ENCODE measurements around the gene FOXD3.

The FOXD3 gene

GRCh38 chr1:63318201-63318979 is 4.0 kb upstream of the FOXD3 start:
- peak overlapping the region; percentile 59; the same call in 1 of the 2 replicates for H3K4me3 ChIP-seq (ENCODE audit: low read depth, low read length)
- no peaks in the 10 kb centered on the region for H3K9me3 ChIP-seq (ENCODE audit: severe bottlenecking)
- no peak for DNase-seq
- TF ChIP-seq CTCF (IDR thresholded peaks at IDR 0.05; ENCODE audit: low read depth, low read length) = no peak
- H3K36me3 ChIP-seq = no peaks in the 10 kb centered on the region
- H3K27me3 ChIP-seq (ENCODE audit: insufficient read depth, low read depth, severe bottlenecking) = peaks cover 54% of the 10 kb centered on the region
- H3K27ac ChIP-seq = no peak overlapping the region

GRCh38 chr1:63319046-63320021 is 3.0 kb upstream of the FOXD3 start:
- Histone ChIP-seq H3K27ac (no peak overlapping the region), H3K4me3 (ENCODE audit: low read depth, low read length) (peak overlapping the region; percentile 34), H3K36me3 (no peaks in the 10 kb centered on the region), H3K27me3 (ENCODE audit: insufficient read depth, low read depth, severe bottlenecking) (peaks cover 60% of the 10 kb centered on the region), H3K9me3 (ENCODE audit: severe bottlenecking) (no peaks in the 10 kb centered on the region)
- peak; percentile 49 for DNase-seq
- no peak for TF ChIP-seq CTCF (IDR thresholded peaks at IDR 0.05; ENCODE audit: low read depth, low read length)

DNA sequence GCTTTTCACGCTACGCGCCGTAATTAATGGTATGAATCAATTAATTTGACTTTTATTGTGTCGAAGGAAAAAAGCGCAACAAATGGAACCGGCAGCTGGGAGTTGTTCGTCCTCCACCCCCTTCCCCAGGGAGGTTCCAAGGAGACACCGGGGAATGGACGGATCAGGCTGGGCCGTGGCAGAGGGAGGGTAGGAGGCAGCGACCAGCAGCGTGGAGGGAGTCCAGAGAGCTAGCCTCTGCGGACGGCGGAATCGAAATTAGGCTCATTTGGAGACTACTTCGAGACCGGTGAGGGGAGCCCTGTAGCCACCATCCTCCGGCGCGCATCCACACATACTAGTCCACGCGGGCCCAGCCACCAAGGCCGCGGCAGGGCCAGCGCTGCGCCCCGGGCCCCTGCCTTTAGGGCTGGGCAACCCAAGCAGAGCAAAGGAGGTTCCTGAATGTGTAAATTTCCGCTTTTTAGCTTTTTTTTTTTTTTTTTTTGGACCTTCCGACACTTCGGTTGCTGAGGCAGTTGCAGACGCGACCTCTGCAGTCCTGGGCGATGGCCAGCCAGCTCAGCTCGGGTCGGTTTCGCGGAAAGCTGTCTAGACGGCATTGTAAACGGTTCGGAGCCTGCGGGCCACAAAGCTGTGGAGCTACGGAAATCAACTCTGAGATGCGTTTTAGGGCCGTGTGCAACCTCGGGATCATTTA is 2.2 kb upstream of the FOXD3 start:
- no peak for DNase-seq
- Histone ChIP-seq H3K27me3 (ENCODE audit: insufficient read depth, low read depth, severe bottlenecking) (peaks cover 68% of the 10 kb centered on the region), H3K4me3 (ENCODE audit: low read depth, low read length) (peak overlapping the region; percentile 34; the same call in 1 of the 2 replicates), H3K9me3 (ENCODE audit: severe bottlenecking) (no peaks in the 10 kb centered on the region), H3K27ac (no peak overlapping the region), H3K36me3 (no peaks in the 10 kb centered on the region)
- TF ChIP-seq CTCF (IDR thresholded peaks at IDR 0.05; ENCODE audit: low read depth, low read length) = no peak

DNA sequence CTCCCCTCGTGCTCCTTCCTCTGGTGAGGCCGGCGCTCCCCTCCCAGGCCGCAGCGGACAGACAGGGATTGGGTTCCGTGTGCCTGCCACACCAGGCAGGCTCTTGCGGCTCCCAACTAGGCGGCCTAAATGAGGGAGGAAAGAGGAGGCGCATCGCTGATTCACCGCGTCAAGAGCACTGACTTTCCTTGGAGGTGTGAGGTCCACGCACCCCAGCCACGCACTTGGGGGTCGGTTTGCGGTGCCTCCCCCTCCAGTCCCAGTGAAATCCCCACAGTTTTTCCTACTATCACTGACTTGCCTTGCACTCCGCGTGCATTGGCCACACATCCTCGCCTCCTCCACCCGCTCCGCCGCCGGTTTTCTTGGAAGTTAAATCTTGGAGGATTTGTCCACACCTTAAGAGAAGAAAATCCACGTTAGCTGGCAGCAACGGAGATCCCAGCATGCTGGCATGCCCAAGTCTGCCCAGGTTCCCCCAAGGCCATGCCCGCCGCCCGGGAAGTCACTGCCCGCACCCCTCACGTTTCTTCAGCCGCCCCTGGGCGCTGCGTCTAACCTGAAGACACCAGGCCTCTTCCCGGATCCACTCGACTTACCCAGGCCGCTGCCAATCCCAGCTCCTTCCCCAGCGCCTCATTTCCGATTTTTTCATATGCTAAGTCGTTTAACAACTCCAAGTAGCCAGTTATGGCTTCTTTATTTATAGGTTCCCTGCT is 1.1 kb upstream of the FOXD3 start:
- no peaks in the 10 kb centered on the region for H3K9me3 ChIP-seq (ENCODE audit: severe bottlenecking)
- no peaks in the 10 kb centered on the region for H3K36me3 ChIP-seq
- no peak overlapping the region for H3K4me3 ChIP-seq (ENCODE audit: low read depth, low read length)
- TF ChIP-seq CTCF (IDR thresholded peaks at IDR 0.05; ENCODE audit: low read depth, low read length) = no peak
- no peak overlapping the region for H3K27ac ChIP-seq
- no peak for DNase-seq
- H3K27me3 ChIP-seq (ENCODE audit: insufficient read depth, low read depth, severe bottlenecking) = peaks cover 79% of the 10 kb centered on the region

DNA sequence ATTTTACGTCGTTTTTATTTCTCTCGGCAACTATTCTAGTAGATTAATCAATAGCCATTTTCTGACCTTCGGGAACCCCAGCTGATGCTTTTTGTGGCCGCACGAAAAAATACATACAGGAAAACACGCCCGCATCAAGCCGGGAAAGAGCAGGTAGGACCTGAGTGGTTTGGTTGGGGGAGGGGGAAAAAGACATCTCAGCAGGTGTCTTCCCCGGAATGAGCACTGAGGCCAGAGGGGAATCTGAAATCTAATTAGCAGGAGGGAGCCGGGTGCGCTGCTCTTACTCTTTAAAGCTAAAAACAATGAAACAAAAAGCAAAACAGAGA is 618 bp upstream of the FOXD3 start:
- Histone ChIP-seq H3K27ac (no peak overlapping the region), H3K27me3 (ENCODE audit: insufficient read depth, low read depth, severe bottlenecking) (peaks cover 84% of the 10 kb centered on the region), H3K4me3 (ENCODE audit: low read depth, low read length) (peak overlapping the region; percentile 43), H3K9me3 (ENCODE audit: severe bottlenecking) (no peaks in the 10 kb centered on the region), H3K36me3 (no peaks in the 10 kb centered on the region)
- TF ChIP-seq CTCF (IDR thresholded peaks at IDR 0.05; ENCODE audit: low read depth, low read length) = no peak
- no peak for DNase-seq

Data from WERI-Rb-1 (cell line).